Left ventricle myocardium superior (tissue), 1 donor: Measurements from ENCODE around the gene VPS16. TPM values are rescaled to one million over a fixed set of nuclear protein-coding genes. Genes with fewer than 3 reads are reported as not detected.

Experiments used
- ATAC-seq: fragments of 200-7000 bp; cut with Tn5 transposase; one replicate; pipeline ENCODE4 v1.9.1; 2020; ENCODE audit warnings: mild to moderate bottlenecking, moderate library complexity
- DNase-seq: peaks from one replicate; pipeline ENCODE4 v3.0.0-alpha.2; 2020
- intact Hi-C: fragments of 100-400 bp; cut with micrococcal nuclease; formaldehyde crosslinking; loops from one replicate; pipeline ENCODE4 v1.11.0; 2022
- total RNA-seq: library from RNA; stranded (reverse); fragmentation: NEBNext Ultra II Directional; extraction: Animal tissue kit (Norgen Biotek cat#: 25700); gene quantifications from one replicate; pipeline ENCODE4 v1.2.1, GENCODE V29; 2021
- donor health status: DM: no; HTN: yes; CAD: no; lungs with severe emphysema.

The VPS16 gene
- total RNA-seq, 1 donor from 2014 or later = 15.8 TPM

DNA sequence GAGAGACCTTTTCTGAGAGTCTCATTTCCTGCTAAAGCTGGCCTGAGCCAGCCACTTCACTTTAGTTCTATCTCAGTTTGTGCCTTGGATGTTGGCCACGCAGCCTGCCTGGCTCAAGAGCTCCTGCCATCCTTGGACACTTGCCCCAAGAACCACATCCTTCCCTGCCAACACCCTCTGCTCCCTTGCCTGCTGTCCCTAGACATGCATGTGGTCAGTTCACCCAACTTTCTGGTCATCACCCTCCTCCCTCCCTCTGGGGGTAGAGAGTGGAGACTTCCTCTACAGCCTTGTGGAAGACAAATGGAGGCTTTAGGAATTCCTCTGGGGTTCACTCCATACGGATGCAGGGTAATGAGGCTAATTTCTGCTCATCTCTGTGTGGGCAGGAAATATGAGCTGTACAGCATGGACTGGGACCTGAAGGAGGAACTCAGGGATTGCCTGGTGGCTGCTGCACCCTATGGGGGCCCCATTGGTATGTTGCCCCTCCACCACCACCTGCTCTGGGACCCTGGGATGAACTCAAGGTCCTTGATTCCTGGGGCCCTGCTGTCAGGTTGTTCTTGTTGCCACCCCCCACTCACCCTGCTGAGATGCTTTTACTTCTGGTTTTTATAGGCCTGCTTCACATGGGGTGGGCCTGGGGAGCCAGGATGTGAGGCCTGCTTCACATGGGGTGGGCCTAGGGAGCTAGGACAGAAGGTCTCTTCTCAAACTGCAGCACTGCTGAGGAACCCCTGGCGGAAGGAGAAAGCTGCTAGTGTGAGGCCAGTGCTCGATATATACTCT, 19.0 kb downstream of the VPS16 start:
- peak; percentile 54 for DNase-seq
- intact Hi-C loops = no loop called here
- peak; percentile 86 for ATAC-seq

DNA sequence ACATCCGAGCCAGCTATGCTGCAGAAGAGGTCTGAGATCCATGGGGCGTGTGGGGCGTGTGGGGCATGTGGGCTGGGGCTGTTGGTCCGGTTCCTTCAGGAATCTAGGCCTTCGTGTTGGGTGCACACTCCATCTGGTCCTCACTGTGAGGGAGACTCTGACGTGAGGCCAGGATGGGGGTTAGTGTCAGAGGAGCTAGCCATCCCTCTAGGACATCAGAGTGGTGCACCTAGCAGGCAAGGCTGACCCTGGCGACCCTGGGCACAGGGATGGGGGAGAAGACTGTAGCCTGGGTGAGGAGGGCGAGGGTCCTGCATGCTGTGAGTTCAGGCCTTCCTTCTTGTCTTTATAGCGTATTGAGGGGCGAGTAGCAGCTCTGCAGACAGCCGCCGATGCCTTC, 24.1 kb downstream of the VPS16 start:
- no peak for DNase-seq
- intact Hi-C loops = no loop called here
- no peak for ATAC-seq

GRCh38 chr20:2865101-2865500, 24.6 kb downstream of the VPS16 start:
- DNase-seq (no peak), ATAC-seq (no peak)
- intact Hi-C loops = no loop called here

DNA sequence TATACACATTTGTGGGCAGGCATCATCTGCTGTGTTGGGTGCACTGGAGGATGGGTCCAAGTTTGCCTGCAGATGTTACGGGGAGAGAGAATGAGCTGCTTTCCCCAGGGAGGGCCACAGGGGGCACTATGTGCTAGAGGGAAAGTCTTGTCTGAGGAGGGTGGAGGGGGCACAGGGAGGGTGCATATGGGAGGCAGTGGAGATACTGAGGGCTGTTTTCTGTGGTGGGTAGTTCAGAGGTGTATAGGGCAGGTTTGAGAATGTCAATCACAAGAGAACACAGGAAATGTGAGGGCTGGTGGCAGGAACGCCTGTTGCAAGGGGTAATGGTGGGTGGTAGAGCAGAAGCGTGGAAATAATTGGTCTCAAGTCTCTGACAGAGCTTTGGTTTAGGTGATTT, 25.1 kb downstream of the VPS16 start:
- intact Hi-C loops = no loop called here
- no peak for DNase-seq
- no peak for ATAC-seq

- ATAC-seq (no peak), DNase-seq (no peak)
- intact Hi-C loops = no loop called here
Observed at GRCh38 chr20:2866236-2866635, 25.7 kb downstream of the VPS16 start.

DNA sequence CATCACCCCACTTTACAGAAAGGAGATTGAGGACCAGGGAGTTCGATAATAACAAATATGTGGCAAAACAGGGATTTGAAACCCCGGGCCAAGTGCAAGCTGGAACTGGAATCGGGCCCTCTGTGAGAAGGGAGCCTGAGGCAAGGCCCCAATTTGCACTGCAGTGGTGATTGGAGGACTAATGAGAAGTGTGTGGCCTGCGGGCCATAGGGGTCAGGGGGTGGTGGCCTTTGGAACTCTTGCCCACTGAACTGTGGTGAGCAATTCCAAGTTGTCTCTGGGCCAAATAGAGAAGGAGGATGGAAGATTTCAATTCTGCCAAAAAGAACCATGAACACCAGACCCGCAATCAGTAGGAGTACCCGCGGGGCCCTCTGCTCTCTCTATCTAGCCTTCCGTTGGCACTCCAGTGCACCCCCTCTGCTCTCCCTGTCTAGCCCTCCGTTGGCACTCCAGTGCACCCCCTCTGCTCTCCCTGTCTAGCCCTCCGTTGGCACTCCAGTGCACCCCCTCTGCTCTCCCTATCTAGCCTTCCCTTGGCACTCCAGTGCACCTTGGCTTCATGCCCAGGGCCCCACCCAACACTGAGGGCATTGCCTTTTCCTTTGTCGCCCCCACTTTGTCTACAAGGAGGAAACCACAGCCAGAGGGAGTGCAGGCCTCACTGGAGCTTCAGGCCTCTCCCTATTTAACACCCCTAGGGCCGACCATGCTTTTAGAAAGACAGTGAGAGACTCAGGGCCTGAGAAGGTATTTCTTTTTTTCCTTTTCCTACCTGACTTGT, 26.7 kb downstream of the VPS16 start:
- no peak for ATAC-seq
- intact Hi-C loops = no loop called here
- no peak for DNase-seq

DNA sequence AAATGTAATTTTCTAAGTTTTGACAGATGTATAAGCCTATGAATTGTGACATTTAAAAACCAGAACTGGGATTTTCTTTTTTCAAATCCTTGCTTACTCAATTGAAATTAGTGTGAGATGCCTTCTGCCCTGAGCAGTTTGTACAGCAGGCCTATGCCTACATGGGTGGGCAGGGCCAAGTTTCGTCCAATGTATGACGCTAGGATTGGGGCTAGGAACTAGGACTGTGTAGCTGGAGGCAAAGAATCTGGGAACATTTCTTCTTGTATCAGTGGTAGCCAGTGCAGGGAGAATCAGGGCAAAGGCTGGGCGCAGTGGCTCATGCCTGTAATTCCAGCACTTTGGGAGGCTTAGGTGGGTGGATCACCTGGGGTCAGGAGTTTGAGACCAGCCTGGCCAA, 28.8 kb downstream of the VPS16 start:
- DNase-seq (no peak), ATAC-seq (no peak)
- intact Hi-C loops = no loop called here

DNA sequence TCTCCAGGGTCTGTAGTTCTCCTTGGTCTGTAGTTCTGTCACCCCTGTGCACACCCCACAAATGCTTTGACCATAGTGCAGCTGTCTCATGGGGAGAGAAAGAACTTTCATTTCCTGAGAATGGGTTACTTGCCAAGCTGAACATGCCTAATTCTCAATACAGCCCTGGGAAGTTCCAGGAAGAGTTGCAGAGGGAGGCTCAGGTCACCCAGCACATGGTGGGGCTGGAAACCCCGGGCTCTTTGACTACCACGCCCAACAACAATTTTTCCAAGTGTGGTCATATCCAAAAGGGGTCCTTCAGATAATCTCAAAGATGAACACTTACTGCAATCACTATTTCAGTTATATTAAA, 30.5 kb downstream of the VPS16 start:
- no peak for ATAC-seq
- intact Hi-C loops = no loop called here

DNA sequence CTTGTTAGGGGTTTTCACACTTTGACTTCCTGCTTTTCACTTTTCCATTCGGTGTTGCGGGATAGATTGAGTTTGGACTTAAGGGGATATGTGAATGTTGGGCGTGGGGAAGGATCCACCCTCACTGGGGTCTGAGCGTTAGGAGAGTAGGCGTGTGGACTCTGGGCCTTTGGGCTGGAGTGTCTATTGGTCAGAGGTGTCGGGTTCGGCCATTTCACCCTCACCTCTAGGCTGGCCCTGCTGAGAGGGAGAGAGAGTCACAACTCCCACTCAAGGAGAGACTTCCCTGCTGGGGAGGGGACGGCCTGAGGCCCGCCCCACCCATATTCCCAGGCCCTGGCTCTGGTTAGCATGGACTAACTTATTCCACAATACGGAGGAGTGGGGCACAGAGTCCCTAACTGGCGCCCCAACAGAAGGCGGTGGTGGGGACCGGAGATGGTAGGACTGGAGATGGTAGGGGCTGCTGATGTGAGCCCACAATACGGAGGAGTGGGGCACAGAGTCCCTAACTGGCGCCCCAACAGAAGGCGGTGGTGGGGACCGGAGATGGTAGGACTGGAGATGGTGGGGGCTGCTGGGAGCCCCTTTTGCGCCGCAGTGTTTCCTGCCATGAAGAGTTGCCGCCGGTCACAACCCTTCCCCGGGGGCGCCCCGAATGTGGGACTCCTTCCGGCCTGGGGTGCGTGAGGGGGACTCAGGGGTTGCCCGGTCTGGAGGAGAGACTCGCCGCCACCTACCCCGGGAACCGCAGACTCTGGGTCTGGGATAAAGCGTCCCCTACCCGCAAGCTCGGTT, 31.3 kb downstream of the VPS16 start:
- DNase-seq (no peak), ATAC-seq (peak; percentile 33)
- intact Hi-C loops = no loop called here

More for the DNA sequence above, 30.5 kb downstream of the VPS16 start:
- no peak for DNase-seq

DNA sequence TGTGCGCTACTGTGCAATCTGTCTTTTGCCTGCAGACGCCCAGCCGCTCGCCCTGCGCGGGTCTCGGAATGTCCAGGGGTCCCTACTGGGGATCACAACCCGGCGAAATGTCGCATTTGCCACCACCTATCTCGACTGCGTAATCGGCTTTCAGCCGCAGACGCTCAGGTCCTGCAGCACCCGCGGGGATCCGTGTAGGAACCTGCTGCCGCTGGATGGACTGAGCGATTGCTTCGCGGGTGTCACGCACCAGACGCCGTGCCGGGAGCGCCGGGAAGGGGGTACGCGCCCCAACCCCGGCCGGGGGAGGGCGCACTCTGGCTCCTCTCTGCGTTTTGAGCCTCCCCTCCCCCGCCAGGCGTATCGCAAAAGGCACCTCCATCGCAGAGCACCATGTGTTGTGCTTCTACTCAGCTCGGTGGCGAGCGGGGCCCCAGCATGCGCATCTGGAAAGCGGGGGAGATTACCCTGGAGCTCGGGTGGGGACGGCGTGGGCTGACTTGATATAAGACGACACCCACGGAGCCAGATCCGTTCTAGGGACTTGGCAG, 32.0 kb downstream of the VPS16 start:
- intact Hi-C loops = no loop called here
- DNase-seq (peak; percentile 71), ATAC-seq (peak; percentile 65)

DNA sequence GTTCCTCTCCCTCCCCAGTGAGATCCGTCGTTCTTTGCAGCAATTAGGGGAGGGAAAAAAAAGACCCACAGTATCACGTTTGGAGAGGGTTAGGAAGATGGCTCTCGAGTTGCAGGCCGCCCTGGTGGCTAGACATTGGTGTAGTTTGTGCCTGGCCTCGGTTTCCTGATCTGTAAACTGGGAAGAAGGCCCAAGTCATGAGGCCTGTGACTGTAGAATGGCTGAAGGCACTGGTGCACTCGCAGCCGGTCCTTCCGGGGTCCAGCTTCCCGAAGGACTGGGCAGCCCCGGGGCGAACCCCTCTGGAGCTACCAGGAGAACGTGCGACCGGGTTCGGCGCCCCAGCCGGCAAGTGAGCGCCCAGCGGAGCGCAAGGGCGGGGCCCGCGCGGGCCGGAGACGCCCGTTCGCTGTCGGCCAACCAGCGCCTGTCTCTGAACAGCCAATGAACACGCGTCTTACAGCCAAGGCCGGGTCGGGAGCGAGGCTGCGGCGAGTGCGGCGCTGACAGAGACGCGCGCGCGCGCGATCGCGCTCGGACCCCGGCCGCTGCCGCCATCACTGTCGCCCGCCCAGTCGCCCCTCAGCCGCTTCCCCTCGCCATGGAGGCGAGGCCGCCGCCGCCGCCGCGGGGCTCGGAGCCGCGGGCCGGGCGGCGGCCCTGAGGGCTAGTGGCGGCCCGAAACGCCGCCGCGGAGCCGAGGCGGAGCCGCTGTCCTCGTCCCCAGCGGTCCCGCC, 32.6 kb downstream of the VPS16 start, which contains the start of gene PTPRA:
PTPRA (plus strand) TSS at position 472 of the 737 bp plus-strand sequence. CDS start 90,797 bp downstream, outside the sequence.
- ATAC-seq (peak; percentile 98), DNase-seq (peak; percentile 95)
- intact Hi-C loops = no loop called here

GRCh38 chr20:2873747-2874041, 33.1 kb downstream of the VPS16 start:
- ATAC-seq = no peak
- intact Hi-C loops = no loop called here
- peak; percentile 78 for DNase-seq

- ATAC-seq = no peak
- DNase-seq = no peak
- intact Hi-C loops = no loop called here
Observed at GRCh38 chr20:2874456-2874855, 33.9 kb downstream of the VPS16 start.

- intact Hi-C loops = no loop called here
- ATAC-seq (no peak), DNase-seq (no peak)
Observed at GRCh38 chr20:2875690-2876203, 35.2 kb downstream of the VPS16 start.

- DNase-seq (no peak), ATAC-seq (no peak)
- intact Hi-C loops = no loop called here
Observed at GRCh38 chr20:2878515-2878914, 38.0 kb downstream of the VPS16 start.

GRCh38 chr20:2879146-2879545, 38.6 kb downstream of the VPS16 start:
- intact Hi-C loops = no loop called here

DNA sequence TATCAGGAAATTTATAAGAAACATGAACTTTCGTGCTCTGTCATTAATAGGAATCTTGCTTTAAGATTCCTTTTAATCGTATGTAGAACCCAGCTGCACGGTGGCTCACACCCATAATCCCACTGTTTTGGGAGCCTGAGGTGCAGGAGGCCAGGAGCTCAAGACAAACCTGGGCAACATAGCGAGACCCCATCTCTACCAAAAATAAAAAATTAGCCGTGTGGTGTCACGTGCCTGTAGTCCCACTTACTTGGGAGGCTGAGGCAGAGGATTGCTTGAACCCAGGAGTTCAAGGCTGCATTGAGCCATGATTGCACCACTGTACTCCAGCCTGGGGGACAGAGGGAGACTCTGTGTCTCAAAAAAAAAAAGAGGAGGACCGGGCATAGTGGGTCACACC, 40.1 kb downstream of the VPS16 start:
- no peak for DNase-seq
- no peak for ATAC-seq
- intact Hi-C loops = no loop called here

More at GRCh38 chr20:2879146-2879545, 38.6 kb downstream of the VPS16 start:
- no peak for DNase-seq
- peak; percentile 89 for ATAC-seq

- intact Hi-C loops = no loop called here
- no peak for ATAC-seq
Observed at GRCh38 chr20:2883726-2884637, 43.4 kb downstream of the VPS16 start.

More at GRCh38 chr20:2883726-2884637, 43.4 kb downstream of the VPS16 start:
- no peak for DNase-seq
